GM19023 (cell line): ENCODE data around the gene BUD23.
A peak's percentile ranks its signal among the peaks of the same experiment; 100 is the strongest.
"Not testable (repeated sequence)": the region's sequence is repeated elsewhere in the genome, so short reads cannot be mapped to it uniquely, and the experiment has no call there.

Experiments
- ATAC-seq: cut with Tn5 transposase; IDR thresholded peaks from one replicate; pipeline ENCODE4 v1.9.1; 2021; ENCODE audit warnings: mild to moderate bottlenecking, moderate library complexity; ENCODE audit not compliant: unreplicated experiment

BUD23 gene

DNA sequence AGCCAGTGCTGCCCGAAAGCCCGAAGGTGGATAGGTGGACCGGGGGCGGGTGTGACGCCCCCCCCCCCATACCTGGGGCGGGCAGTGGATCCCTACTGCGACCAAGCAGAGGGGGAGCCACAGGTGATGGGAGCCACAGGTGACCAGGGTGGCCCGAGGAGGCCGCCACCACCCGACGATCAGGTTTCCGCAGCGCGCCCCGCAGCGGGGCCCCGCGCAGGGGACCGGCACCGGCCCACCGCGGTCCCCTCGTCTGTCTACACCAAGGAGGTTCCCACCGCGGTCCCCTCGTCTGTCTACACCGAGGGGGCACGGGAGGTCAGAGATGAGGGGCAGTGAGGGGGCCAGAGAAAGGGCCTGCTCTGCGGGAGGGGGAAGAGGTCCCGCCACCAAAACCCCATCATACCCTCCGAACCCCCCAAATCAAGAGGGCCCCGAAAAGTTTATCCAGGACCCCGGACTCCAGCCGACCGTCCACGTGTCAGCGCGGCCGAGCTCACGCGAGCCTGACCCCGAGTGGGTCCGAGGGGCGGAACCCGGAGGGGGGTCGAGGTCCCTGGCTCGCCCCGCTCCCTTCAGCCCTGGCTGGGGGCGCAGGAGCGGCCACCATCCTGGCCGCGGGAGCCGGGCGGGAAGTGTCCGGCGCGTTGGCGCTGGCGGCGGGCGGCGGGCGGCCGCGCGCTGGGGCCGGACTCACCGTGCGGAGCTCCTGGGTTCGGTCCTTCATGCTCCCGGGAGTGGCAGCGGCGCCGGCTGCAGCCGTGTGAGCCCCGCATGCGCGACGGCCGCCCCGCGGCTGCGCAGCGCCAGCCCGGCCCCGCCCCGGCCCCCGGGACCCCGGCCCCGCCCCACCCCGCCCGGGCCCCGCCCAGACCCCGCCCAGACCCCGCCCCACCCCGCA, 35.8 kb downstream of the BUD23 start, which contains the start of gene STX1A:
TSS of gene STX1A (minus strand) at position 765 of the 901 bp plus-strand sequence. CDS start at position 727, 38 bp downstream.
- peak; percentile 74 for ATAC-seq

DNA sequence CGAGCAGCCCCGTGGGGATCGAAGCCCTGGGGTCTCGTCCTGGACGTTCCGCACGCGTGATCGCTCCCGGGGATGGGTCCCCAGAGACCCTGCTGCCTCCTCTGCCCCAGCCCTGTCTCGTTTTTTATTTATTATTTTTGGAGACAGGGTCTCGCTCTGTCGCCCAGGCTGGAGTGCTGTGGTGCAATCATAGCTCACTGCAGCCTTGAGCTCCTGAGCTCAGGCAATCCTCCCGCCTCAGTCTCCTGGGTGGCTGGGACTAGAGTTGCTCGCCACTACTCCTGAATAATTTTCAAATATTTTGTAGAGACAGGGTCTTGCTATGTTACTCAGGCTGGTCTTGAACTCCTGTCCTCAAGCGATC, 36.4 kb downstream of the BUD23 start:
- ATAC-seq: peak; percentile 14

DNA sequence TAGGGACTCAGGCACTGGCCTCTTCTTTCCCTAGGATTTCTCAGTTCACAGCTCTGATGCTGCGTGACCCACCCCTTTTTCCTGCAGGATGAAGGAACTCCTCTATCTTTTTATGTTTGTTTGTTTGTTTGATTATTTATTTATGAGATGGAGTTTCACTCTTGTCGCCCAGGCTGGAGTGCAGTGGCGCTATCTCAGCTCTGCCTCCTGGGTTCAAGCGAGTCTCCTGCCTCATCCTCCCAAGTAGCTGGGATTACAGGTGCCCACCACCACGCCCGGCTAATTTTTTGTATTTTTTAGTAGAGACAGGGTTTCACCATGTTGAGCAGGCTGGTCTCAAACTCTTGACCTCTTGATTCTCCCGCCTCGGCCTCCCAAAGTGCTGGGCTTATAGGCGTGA, 37.0 kb downstream of the BUD23 start:
- ATAC-seq: not testable (repeated sequence)

DNA sequence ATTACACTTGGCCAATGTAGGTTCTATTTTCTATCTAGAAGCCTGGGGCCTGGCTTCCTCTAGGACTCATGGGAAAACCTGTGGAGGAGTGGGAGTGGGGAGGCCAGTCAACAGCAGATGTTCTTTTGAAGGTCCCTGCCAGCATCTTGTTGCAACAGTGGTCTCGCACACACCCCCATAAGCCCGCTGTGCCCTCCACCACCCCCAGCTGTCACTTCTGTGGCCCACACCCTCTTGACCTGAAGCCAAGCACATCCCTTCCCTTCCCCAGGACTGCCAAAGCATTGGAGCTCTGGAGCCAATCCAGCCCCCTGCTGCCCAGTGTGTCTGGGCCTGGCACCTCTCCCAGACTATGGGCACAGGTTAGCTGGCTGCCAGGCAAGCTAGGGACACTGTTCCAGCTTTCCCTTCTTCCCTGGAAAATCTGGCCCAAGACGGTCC, 38.0 kb downstream of the BUD23 start:
- no peak for ATAC-seq

DNA sequence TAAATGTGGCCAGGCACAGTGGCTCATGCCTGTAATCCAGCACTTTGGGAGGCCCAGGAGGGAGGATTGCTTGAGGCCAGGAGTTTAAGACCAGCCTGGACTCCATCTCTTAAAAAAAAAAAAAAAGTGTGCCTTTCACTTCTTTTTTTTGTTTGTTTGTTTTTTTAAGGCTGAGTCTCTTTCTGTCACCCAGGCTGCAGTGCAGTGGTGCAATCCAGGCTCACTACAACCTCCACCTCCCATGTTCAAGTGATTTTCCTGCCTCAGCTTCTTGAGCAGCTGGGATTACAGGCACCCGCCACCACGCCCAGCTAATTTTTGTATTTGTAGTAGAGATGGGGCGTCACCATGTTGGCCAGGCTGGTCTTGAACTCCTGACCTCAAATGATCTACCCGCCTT, 38.8 kb downstream of the BUD23 start:
- not testable (repeated sequence) for ATAC-seq

DNA sequence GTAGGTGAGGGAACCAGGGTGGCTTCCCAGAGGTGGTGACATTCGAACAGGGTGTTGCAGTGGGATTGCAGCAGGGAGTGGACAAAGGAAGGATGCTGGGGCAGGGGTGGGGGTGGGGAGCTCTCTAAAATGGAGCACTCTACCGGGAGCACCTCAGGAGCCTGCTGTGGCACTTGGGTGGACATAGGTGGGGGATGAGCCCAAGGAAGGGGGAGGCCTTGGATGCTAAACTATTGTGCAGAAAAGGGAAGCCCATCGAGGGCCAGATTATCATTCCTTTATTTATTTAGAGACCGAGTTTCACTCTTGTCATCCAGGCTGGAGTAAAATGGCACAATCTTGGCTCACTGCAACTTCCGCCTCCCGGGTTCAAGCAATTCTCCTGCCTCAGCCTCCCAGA, 39.4 kb downstream of the BUD23 start:
- ATAC-seq: no peak

DNA sequence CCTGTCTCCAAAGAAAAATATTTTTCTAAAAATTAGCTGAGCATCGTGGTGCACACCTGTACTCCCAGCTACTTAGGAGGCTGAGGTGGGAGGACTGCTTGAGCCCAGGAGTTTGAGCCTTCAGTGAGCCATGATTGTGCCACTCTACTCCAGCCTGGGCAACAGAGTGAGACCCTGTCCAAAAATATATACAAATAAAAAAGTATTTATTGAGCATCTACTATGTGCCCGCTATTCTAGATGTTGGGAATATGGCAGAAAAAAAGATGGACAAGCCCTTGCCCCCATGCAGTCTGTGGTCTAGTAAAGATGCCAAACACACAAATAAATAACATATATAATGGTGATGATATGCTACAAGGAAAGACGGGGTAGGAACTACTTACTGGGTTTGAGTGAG, 40.4 kb downstream of the BUD23 start:
- no peak for ATAC-seq

DNA sequence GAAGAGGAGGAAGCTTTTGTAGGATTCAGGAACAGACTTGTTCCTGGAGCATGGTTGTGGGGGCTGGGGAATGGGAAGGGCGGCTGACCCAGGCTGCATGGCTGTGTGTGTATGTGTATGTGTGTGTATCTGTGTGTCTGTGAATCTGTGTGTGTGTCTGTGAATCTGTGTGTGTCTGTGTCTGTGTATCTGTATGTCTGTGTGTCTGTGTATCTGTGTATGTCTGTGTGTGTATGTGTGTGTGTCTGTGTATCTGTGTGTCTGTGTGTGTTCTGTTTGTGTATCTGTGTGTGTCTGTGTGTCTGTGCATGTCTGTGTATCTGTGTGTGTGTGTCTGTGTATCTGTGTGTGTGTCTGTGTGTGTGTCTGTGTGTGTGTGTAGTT, 42.7 kb downstream of the BUD23 start:
- ATAC-seq: peak; percentile 30

DNA sequence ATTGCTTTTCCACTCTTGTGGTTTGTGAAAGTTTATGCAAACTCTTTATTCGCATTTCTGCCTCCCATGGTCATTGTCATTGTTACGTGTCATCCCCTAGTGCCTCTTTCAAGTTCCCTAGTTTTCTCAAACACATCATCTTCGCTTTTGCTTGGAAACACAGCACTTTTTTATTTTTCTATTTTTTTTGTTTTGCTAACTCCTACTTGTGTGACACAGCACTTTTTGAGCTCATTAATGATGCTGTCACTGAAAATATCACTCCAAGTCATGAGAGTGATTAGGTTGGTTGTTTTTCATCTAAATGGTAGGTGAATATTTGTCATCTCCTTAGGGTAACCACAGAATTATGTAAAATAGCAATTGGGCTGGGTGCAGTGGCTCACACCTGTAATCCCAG, 44.6 kb downstream of the BUD23 start:
- ATAC-seq: no peak

DNA sequence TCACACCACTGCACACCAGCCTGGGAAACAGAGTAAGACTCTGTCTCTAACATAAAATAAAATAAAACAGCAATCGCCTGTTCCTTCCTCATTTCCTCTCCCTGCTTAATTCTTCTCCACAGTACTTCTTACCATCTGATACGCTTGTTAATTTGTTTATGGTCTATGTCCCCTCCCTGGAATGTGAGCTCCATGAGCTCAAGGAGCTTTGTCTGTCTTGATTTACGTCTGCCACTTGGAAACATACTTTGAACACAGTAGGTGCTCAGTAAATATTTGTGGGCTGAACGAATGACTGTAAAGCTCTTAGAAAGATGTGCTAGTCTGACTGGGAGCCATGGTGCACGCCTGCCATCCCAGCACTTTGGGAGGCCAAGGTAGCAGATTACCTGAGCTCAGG, 45.2 kb downstream of the BUD23 start:
- no peak for ATAC-seq

DNA sequence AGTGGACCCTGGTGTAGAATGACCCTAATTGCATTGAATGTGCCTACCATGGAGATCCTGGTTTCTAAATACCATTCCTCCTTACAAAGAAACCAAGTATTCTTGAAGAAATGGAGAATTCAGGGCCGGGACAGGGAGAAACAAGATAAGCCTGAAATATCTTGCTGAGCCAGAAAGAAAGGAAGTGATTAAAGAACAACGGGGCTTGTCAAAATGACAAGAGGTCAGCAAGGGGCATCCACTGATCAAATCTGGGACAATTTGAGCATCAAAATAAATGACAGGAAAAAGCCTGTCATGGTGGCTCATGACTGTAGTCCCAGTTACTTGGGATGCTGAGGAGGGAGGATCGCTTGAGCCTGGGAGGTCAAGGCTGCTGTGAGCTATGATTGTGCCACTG, 47.1 kb downstream of the BUD23 start:
- no peak for ATAC-seq

DNA sequence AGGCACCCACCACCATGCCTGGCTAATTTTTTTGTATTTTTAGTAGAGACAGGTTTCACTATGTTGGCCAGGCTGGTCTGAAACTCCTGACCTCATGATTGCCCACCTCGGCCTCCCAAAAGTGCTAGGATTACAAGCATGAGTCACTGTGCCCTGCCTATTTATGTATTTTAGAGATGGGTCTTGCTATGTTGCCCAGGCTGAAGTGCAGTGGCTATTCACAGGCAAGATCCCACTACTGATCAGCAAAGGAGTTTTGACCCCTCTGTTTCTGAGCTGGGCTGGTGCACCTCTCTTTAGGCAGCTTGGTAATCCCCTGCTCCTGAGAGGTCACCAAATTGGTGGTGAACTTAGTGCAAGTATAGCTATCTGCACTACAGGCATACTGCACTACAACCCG, 49.0 kb downstream of the BUD23 start:
- no peak for ATAC-seq

DNA sequence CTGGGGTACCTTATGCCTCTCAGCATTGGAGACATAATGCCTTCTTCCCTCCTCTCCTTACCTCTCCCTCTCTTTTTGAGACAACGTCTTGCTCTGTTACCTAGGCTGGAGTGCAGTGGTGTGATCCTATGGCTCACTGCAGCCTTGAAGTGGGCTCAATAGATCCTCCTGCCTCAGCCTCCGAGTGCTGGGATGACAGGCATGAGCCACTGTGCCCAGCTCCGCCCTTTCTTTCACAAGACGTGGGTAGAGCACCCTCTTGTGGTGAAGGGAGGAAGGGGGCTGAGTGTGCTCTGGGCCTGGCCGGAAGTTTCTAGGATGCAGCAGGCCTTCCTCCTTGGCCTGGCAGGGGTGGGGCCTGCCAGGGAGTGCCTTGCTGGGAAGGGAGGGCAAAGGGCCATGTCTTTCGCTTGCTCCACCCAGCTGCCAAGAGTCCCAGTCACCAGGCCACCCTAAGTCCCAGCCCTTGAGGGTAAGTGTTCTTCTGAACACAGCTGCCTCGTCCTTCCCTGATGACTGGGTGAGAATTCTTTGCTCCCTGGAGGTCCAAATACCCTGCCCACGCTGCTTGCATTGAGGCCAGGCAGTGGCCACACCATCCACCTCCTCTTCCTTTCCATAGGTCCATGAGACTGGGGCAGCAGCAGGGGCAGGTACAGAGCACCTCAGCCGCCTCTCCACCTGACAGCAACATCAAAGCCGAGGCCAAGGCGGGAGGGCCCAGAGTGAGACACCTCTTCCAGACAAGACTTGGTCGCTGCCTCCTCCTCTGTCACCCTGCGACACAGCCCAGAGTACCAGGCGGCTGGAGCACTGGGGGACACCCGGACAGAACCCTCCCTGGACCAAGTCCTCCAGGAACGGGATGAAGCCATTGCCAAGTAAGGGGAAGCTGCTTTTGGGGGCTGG, 51.5 kb downstream of the BUD23 start:
- peak; percentile 49 for ATAC-seq

DNA sequence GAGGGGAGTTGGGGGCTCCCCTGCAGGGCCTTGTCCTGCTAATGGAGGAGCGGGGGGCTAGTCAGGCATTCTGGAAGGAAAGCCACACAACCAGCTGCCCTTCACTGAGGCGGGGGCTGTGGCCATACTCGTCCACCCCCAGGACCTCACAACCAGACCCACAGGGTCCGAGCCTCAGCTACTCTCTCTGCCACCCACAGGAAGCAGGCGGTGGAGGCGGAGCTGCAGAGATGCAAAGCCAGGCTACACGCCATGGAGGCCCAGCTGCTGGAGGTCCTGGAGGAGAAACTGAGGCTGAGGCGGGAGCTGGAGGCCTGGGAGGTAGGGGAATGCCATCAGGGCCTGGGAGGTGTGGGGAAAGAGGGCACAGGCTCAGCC, 52.1 kb downstream of the BUD23 start:
- no peak for ATAC-seq

DNA sequence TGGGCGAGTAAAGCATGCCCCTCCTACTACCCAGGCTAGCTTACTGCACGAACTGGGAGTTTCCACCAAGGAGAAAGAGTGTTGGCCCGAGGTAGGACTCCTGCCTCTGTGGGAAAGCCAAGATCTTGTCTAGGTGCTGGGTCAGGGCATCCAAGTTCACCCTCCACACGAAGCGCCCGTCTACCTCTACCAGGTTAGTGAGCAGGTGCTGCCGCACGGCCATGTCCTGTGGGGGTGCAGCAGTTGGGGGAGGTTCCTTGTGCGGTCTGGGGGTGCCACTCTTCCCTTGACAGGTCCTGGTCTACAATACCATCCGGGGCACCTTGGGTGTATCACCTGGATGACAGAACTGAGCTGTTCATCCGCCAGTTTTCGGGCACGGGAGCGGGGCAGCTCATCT, 53.5 kb downstream of the BUD23 start:
- ATAC-seq: no peak

DNA sequence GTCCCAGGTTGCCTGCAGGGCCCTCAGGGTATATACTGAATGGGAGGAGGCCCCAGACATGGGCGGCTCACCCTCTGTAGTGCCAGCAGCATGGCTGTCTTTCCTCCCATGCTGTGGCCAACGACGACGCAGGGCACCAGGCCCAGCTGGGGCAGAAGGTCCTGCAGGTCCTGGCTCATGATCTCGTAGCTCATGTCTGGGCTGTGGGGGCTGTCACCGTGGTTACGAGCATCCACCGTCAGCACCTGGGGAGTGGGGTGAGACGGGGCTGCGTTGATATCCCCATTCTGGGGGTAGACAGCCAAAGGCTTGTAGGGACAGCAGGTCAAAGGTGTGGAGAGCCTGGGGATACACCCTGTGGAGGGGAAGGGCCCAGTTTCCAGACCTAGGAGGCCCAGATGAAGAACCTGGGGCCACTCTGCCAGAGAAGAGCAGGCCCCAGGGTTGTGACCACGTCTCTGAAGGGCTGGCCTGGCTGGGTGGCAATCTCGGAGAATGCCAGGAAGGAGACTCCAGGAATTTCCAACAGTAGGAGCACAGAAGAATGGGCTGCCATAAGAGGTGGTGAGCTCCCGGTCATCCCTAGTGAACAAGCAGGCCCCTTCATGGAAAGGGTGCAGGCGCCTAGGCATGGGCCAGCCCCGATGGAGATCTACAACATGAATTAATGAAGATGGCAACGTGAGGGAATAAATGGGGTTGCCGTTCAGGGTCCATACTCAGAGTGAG, 54.3 kb downstream of the BUD23 start:
- no peak for ATAC-seq

DNA sequence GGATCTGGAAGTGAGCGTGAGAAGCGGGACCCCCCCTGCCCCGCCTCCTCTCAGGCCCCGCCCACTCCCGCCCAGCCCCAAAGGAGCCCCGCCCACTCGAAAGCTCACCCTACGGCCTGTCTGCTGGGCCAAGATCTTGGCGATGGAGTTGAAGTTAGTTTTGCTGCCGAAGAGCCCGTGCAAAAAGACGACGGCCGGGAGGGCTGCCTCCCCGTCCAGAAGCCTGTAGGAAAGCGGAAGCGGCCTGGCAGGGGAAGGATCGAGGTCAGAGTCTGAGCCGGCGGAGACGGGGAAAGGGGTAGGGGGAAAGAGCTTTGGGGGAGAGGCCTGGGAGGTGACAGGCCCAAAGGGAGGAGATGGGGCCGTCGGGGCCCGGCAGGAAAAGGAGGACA, 54.8 kb downstream of the BUD23 start:
- ATAC-seq: peak; percentile 12

DNA sequence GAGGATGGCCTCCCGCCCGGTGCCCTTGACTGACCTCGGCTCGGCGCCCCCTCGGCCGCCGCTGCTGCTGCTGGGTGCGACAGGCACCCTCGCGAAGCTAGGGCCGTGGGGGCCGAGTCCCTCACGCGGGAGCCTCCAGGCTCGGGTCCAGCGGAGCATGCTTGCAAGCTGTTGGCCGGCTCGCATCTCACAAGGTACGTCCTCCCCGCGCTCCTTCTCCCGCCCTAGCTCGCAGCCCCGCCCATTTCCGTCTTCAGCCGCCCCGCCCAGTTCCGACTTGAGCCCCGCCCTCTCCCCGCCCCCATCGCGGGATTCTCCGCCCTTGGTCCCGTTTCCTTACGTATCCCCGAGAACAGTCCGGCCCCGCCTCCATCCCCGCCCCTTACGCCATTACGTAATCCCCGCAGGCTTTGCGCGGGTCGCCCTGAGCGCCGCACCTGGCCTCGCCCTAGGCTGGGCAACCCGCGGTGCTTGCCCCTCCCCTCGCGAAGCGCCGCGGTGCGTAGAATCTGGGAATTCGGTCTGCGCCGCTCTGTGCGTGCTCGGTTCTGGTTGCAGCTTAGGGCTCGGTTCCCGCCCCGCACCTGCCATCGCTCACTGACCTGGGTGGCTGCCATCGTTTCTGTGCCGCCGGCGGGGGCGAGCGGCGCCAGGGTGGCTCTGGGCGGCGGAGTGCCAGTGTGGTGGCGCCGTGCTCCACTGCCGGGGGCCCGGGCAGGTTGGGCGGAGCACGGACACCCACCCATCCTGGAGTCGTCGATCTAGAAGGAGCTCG, 55.4 kb downstream of the BUD23 start, which contains the start of gene ABHD11:
TSS of gene ABHD11 (minus strand) at position 191 of the 775 bp plus-strand sequence. CDS start at position 159, 32 bp downstream.
- ATAC-seq: peak; percentile 84

DNA sequence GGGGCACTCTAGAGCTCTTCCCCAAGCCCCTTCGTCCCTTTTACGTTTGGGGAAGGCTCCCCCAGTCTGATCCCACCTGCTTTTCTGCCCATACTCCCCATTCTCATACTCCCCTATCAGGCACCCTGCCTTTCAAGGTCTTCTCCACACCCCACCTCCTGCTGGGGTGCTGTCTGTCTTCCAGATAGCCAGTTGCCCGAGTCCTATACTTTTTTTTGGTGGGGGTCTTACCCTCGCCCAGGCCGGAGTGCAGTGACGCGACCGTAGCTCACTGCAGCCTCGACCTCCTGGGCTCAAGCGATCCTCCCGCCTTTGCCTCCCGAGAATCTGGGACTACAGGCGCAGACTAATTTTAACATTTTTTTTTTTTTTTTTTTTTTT, 56.0 kb downstream of the BUD23 start:
- no peak for ATAC-seq

DNA sequence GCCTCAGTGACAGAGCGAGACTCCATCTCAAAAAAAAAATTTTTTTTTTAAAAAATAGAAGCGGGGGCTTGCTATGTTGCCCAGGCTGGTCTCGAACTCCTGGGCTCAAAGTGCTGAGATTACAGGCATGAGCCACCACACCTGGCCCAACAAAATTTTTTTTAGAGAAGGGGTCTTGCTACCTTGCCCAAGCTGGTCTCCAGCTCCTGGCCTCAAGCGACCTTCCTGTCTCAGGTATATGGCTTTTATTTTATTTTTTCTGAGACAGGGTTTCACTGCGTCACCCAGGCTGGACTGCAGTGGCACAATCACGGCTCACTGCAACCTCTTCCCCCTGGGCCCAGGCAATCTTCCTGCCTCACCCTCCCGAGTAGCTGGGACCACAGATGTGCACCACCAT, 56.8 kb downstream of the BUD23 start:
- no peak for ATAC-seq
